ENCODE results near the gene CFTR.
A peak's percentile ranks its signal among the peaks of the same experiment; 100 is the strongest.
"Not testable (repeated sequence)": the region's sequence is repeated elsewhere in the genome, so short reads cannot be mapped to it uniquely, and the experiment has no call there.

The CFTR gene

DNA sequence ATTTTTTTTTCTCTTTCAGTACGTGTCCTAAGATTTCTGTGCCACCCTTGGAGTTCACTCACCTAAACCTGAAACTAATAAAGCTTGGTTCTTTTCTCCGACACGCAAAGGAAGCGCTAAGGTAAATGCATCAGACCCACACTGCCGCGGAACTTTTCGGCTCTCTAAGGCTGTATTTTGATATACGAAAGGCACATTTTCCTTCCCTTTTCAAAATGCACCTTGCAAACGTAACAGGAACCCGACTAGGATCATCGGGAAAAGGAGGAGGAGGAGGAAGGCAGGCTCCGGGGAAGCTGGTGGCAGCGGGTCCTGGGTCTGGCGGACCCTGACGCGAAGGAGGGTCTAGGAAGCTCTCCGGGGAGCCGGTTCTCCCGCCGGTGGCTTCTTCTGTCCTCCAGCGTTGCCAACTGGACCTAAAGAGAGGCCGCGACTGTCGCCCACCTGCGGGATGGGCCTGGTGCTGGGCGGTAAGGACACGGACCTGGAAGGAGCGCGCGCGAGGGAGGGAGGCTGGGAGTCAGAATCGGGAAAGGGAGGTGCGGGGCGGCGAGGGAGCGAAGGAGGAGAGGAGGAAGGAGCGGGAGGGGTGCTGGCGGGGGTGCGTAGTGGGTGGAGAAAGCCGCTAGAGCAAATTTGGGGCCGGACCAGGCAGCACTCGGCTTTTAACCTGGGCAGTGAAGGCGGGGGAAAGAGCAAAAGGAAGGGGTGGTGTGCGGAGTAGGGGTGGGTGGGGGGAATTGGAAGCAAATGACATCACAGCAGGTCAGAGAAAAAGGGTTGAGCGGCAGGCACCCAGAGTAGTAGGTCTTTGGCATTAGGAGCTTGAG, at the start of gene CFTR:
Gene CFTR, plus strand, starts transcription at position 801 of the 830 bp plus-strand sequence. CDS start 70 bp downstream, outside the sequence.
- peak within 1 kb of the TSS; percentile 77 for H3K4me3 ChIP-seq (ENCODE audit: low read depth, low read length)
- H3K27me3 ChIP-seq (ENCODE audit: control insufficient read depth, insufficient read depth, low read length): peaks cover 41% of the 10 kb centered on the region
- peaks cover 4% of the 10 kb centered on the region; the same call in 1 of the 2 replicates for H3K4me1 ChIP-seq (ENCODE audit: control insufficient read depth, insufficient read depth, low read length)
- no peak within 1 kb of the TSS for H3K27ac ChIP-seq (ENCODE audit: low read depth, low read length)
- no peaks in the 10 kb centered on the region for H3K9me3 ChIP-seq (ENCODE audit: control insufficient read depth, insufficient read depth, low read depth, low read length)
- no peaks in the 10 kb centered on the region for H3K36me3 ChIP-seq (ENCODE audit: control insufficient read depth, insufficient read depth, low read length)
- peak within 1 kb of the TSS; percentile 49 for H3K9ac ChIP-seq (ENCODE audit: low read length)

DNA sequence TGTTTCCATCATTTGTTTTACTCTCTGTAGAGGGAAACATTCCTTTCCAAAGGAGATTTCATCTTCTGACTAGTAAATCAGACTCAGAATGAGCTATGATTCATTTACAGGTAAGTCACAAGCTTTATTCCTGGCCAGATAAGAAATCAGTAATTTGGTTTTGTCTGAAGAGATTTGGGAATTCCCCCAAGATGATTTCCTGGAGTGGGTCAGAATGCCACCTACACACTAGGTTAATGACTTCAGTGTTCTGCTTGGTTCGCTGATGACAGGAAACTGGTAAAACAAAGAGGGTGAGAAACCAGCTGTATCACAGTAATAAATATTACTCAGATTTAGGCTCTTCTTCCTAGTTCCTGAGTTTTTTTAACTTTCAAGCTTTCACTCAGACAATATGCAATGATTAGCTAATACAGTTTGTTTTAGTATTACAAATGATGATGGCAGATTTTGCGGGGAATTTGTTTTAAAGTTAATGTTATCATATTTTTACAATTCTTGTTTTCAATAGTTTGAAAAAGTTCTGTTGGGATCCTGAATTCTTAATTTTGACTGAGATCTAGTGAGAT, 44.3 kb upstream of the CFTR start:
- Histone ChIP-seq H3K9ac (ENCODE audit: low read length) (no peak overlapping the region), H3K27ac (ENCODE audit: low read depth, low read length) (no peak overlapping the region), H3K36me3 (ENCODE audit: control insufficient read depth, insufficient read depth, low read length) (no peaks in the 10 kb centered on the region), H3K4me3 (ENCODE audit: low read depth, low read length) (no peak overlapping the region), H3K27me3 (ENCODE audit: control insufficient read depth, insufficient read depth, low read length) (no peaks in the 10 kb centered on the region), H3K4me1 (ENCODE audit: control insufficient read depth, insufficient read depth, low read length) (no peaks in the 10 kb centered on the region), H3K9me3 (ENCODE audit: control insufficient read depth, insufficient read depth, low read depth, low read length) (no peaks in the 10 kb centered on the region)

DNA sequence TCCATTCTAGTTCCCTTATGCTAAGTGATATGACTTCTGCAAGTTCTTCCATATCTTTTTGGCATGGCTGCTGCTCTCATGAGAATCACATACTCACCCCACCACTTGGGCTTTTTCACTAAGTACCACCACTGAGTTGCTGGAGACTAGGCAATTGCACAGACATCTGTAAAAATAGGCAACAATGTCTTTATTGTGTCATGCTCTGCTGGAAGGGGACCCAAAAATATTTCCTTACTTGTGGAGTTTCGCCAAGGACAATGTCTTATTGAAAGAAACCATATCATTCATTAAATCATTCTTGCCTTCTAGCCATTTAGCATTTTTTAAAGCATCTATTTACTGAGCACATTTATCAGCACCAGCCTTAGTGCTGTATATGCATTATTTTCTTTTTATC, 35.2 kb upstream of the CFTR start:
- no peaks in the 10 kb centered on the region for H3K36me3 ChIP-seq (ENCODE audit: control insufficient read depth, insufficient read depth, low read length)
- H3K9ac ChIP-seq (ENCODE audit: low read length): no peak overlapping the region

DNA sequence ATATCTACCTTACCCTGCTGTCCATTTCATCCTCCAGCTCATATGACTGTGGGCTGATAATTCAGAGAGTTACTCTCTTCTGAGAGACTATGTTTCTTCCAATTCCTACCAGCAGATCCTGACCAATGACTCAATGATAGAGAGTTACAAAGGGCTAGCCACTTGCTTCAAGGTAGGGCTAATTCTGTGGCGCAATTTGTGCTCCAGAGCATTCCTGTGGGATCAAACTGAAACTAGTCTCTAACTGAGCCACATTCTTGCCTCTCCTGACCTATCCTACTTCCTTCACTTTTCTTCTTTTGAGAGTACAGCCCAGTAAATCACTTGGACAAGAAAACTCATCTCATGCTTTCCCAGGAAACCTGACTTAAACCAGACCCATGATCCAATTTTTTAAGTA, 34.6 kb upstream of the CFTR start:
- H3K4me3 ChIP-seq (ENCODE audit: low read depth, low read length): no peak overlapping the region
- no peak overlapping the region for H3K9ac ChIP-seq (ENCODE audit: low read length)
- H3K27me3 ChIP-seq (ENCODE audit: control insufficient read depth, insufficient read depth, low read length): no peaks in the 10 kb centered on the region
- no peaks in the 10 kb centered on the region for H3K4me1 ChIP-seq (ENCODE audit: control insufficient read depth, insufficient read depth, low read length)
- H3K9me3 ChIP-seq (ENCODE audit: control insufficient read depth, insufficient read depth, low read depth, low read length): no peaks in the 10 kb centered on the region
- no peaks in the 10 kb centered on the region for H3K36me3 ChIP-seq (ENCODE audit: control insufficient read depth, insufficient read depth, low read length)
- H3K27ac ChIP-seq (ENCODE audit: low read depth, low read length): no peak overlapping the region

More for the DNA sequence above, 35.2 kb upstream of the CFTR start:
- Histone ChIP-seq H3K27ac (ENCODE audit: low read depth, low read length) (no peak overlapping the region), H3K4me1 (ENCODE audit: control insufficient read depth, insufficient read depth, low read length) (no peaks in the 10 kb centered on the region), H3K27me3 (ENCODE audit: control insufficient read depth, insufficient read depth, low read length) (no peaks in the 10 kb centered on the region), H3K4me3 (ENCODE audit: low read depth, low read length) (no peak overlapping the region), H3K9me3 (ENCODE audit: control insufficient read depth, insufficient read depth, low read depth, low read length) (no peaks in the 10 kb centered on the region)

DNA sequence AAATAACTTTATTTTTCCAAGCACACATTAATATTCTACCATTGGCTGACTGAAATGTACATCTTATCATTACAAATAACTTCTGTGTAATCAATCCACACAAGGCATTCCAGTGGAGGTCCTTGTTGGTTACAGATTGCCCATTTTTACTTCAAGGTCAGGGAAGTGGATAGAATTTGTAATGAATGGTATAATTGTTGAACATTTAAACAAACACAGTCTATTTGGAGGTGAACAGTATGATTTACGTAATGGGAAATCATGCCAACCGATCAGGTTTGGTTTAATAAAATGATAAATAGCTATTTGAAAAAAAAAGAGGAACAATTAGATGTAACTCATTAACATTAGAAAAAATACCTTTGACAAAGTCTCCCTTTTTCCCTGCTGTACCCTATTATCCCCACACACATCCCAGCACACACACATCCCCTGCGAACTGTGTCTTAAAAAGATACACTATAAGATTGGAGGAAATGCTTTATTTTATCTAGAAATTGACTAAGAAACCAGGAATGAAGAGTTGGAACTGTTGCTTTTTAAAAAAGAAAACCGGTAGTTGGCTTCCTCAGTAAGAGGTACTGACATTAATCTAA, 33.5 kb upstream of the CFTR start:
- Histone ChIP-seq H3K4me3 (ENCODE audit: low read depth, low read length) (no peak overlapping the region), H3K9ac (ENCODE audit: low read length) (no peak overlapping the region), H3K27me3 (ENCODE audit: control insufficient read depth, insufficient read depth, low read length) (no peaks in the 10 kb centered on the region), H3K9me3 (ENCODE audit: control insufficient read depth, insufficient read depth, low read depth, low read length) (no peaks in the 10 kb centered on the region), H3K27ac (ENCODE audit: low read depth, low read length) (no peak overlapping the region), H3K36me3 (ENCODE audit: control insufficient read depth, insufficient read depth, low read length) (no peaks in the 10 kb centered on the region), H3K4me1 (ENCODE audit: control insufficient read depth, insufficient read depth, low read length) (no peaks in the 10 kb centered on the region)

DNA sequence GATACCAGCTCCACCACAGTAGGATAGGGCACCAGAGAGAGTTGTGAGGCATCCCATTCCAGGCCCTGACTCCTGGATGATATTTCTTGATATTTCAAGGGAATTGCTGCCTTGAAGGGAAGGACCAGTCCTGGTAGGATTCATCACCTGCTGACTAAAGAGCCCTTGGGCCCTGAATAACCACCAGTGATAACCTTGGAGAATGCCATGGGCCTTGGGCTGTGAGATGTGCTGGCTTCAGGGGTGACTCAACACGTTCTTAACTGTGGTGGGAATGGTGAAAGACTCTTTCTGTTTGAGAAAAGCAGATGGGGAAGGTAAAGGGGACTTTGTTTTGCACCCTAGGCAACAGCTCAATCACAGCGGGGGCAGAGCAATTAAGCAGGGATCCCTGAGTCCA, 31.2 kb upstream of the CFTR start:
- Histone ChIP-seq H3K27ac (ENCODE audit: low read depth, low read length) (no peak overlapping the region), H3K4me3 (ENCODE audit: low read depth, low read length) (no peak overlapping the region), H3K4me1 (ENCODE audit: control insufficient read depth, insufficient read depth, low read length) (no peaks in the 10 kb centered on the region)

DNA sequence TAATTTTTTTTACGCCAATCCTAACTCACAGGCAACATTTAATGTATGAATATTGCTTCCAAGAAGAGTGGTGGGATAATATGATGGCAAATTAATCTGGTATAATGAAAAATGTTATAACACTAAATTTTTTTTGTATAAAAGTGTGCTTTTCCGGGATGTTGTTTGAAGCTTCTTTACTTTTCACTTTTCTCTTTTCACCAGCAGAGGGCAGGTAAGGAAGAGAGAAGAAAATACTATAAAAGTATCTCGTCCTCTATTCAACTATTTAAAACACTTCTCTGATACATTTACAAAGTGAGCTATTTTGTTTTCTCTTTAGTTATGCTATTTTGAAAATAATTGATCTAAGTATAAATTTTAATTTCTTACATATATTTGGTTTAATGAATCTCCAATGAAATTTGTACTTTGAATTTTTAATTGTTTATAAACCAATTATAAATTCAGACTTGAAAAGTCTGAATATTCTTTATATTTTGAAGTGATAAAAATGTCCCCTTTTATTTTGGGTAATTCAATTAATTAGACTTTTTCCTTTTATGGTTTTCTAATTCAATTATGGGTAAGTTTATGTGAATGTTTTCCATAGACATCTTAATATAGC, 20.7 kb upstream of the CFTR start:
- no peaks in the 10 kb centered on the region for H3K4me1 ChIP-seq (ENCODE audit: control insufficient read depth, insufficient read depth, low read length)
- H3K27ac ChIP-seq (ENCODE audit: low read depth, low read length): no peak overlapping the region
- no peaks in the 10 kb centered on the region for H3K9me3 ChIP-seq (ENCODE audit: control insufficient read depth, insufficient read depth, low read depth, low read length)
- H3K36me3 ChIP-seq (ENCODE audit: control insufficient read depth, insufficient read depth, low read length): no peaks in the 10 kb centered on the region
- no peak overlapping the region for H3K9ac ChIP-seq (ENCODE audit: low read length)
- no peaks in the 10 kb centered on the region for H3K27me3 ChIP-seq (ENCODE audit: control insufficient read depth, insufficient read depth, low read length)
- H3K4me3 ChIP-seq (ENCODE audit: low read depth, low read length): no peak overlapping the region

More for the DNA sequence above, 31.2 kb upstream of the CFTR start:
- no peak overlapping the region for H3K9ac ChIP-seq (ENCODE audit: low read length)
- H3K36me3 ChIP-seq (ENCODE audit: control insufficient read depth, insufficient read depth, low read length): no peaks in the 10 kb centered on the region
- no peaks in the 10 kb centered on the region for H3K27me3 ChIP-seq (ENCODE audit: control insufficient read depth, insufficient read depth, low read length)
- H3K9me3 ChIP-seq (ENCODE audit: control insufficient read depth, insufficient read depth, low read depth, low read length): no peaks in the 10 kb centered on the region

DNA sequence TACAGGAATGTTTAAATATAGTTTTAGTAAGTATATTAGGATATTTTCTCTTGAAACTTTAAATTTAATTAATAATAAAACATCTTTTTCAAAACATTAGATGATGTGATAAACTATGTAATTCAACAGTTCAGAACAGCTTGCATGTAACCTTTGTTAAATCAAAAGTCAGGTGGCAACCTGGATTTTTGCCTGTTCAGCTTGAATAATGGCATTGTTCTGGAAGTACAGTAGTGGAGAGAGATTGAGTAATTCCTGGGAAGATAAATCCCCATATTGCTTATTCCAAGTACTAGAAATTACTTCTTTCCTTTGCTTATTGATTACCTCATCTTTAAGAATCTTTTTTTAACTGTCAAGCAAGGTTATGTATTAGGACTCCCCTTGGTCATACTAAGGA, 20.1 kb upstream of the CFTR start:
- no peaks in the 10 kb centered on the region for H3K4me1 ChIP-seq (ENCODE audit: control insufficient read depth, insufficient read depth, low read length)
- H3K36me3 ChIP-seq (ENCODE audit: control insufficient read depth, insufficient read depth, low read length): no peaks in the 10 kb centered on the region
- no peaks in the 10 kb centered on the region for H3K9me3 ChIP-seq (ENCODE audit: control insufficient read depth, insufficient read depth, low read depth, low read length)
- H3K4me3 ChIP-seq (ENCODE audit: low read depth, low read length): no peak overlapping the region
- no peak overlapping the region for H3K27ac ChIP-seq (ENCODE audit: low read depth, low read length)
- H3K9ac ChIP-seq (ENCODE audit: low read length): no peak overlapping the region
- no peaks in the 10 kb centered on the region for H3K27me3 ChIP-seq (ENCODE audit: control insufficient read depth, insufficient read depth, low read length)

DNA sequence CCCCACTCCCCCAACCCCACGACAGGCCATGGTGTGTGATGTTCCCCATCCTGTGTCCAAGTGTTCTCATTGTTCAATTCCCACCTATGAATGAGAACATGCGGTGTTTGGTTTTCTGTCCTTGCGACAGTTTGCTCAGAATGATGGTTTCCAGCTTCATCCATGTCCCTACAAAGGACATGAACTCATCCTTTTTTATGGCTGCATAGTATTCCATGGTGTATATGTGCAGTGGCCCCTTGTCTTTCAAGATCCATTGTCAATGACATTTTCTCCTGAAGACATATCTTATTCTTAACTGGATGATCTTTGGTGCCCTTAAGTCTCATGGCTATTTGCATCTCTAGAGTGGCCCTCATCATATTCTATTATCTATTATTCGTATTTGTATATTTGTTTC, 19.0 kb upstream of the CFTR start:
- not testable (repeated sequence) for H3K4me1 ChIP-seq (ENCODE audit: control insufficient read depth, insufficient read depth, low read length); H3K9ac ChIP-seq (ENCODE audit: low read length); H3K4me3 ChIP-seq (ENCODE audit: low read depth, low read length); H3K36me3 ChIP-seq (ENCODE audit: control insufficient read depth, insufficient read depth, low read length); H3K9me3 ChIP-seq (ENCODE audit: control insufficient read depth, insufficient read depth, low read depth, low read length); H3K27me3 ChIP-seq (ENCODE audit: control insufficient read depth, insufficient read depth, low read length); H3K27ac ChIP-seq (ENCODE audit: low read depth, low read length)

DNA sequence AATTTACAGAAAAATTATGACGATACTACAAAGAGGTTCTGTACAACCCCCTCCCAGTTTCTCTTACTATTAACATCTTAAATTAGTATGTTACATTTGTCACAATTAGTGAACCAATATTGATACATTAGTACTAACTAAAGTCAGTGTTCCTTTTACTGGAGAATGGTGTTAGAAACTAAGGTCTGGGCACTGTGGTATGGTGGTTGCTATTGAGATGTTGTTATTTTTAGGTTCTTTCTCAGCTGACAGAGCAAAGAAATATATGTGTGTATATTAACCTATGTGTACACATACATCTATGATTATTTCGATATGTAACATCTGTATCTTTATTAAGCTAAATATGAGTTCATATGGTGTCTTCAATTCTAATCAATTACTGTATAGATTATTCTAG, 11.7 kb upstream of the CFTR start:
- Histone ChIP-seq H3K9me3 (ENCODE audit: control insufficient read depth, insufficient read depth, low read depth, low read length) (no peaks in the 10 kb centered on the region), H3K9ac (ENCODE audit: low read length) (no peak overlapping the region), H3K4me1 (ENCODE audit: control insufficient read depth, insufficient read depth, low read length) (no peaks in the 10 kb centered on the region), H3K27ac (ENCODE audit: low read depth, low read length) (no peak overlapping the region), H3K27me3 (ENCODE audit: control insufficient read depth, insufficient read depth, low read length) (no peaks in the 10 kb centered on the region), H3K4me3 (ENCODE audit: low read depth, low read length) (no peak overlapping the region), H3K36me3 (ENCODE audit: control insufficient read depth, insufficient read depth, low read length) (no peaks in the 10 kb centered on the region)

DNA sequence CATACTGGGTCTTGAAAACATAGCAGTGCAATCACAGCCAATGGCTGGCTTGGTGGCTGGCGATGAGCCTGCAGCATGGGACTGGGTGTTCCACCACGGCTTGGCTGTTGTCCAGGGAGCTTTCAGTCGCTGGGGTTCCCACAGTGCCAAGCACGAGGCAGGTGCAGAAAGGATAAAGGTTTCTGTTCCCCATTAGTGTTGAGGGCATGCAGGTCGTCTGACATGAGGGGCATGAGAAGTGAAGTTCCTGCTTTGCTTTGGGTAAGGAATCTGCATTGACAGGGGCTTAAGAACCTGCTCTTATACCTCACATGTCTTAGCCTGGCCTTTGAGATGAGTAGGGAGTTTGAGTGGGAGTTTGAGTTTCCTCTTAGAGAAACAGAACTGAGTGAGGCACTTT, 9.0 kb upstream of the CFTR start:
- Histone ChIP-seq H3K36me3 (ENCODE audit: control insufficient read depth, insufficient read depth, low read length) (no peaks in the 10 kb centered on the region), H3K27me3 (ENCODE audit: control insufficient read depth, insufficient read depth, low read length) (no peaks in the 10 kb centered on the region), H3K9me3 (ENCODE audit: control insufficient read depth, insufficient read depth, low read depth, low read length) (no peaks in the 10 kb centered on the region), H3K9ac (ENCODE audit: low read length) (no peak overlapping the region), H3K27ac (ENCODE audit: low read depth, low read length) (no peak overlapping the region), H3K4me1 (ENCODE audit: control insufficient read depth, insufficient read depth, low read length) (no peaks in the 10 kb centered on the region), H3K4me3 (ENCODE audit: low read depth, low read length) (no peak overlapping the region)
